Activated CD4-positive, CD25-positive, alpha-beta regulatory T cell treated with anti-CD3 and anti-CD28 coated beads, Interleukin-2, amount 50 U/mL, for 24 hours (primary cell): Measurements from ENCODE around the gene RANBP3.
A peak's percentile ranks its signal among the peaks of the same experiment; 100 is the strongest.
"Not testable (repeated sequence)": the region's sequence is repeated elsewhere in the genome, so short reads cannot be mapped to it uniquely, and the experiment has no call there.

Experiments used
- ATAC-seq, 2 donors: fragments of 150-1000 bp; cut with Tn5 transposase; one replicate each; pipeline ENCODE4 v1.10.0; 2021; ENCODE audit warnings: mild to moderate bottlenecking in 1 of 2, moderate library complexity in 1 of 2

Gene RANBP3

DNA sequence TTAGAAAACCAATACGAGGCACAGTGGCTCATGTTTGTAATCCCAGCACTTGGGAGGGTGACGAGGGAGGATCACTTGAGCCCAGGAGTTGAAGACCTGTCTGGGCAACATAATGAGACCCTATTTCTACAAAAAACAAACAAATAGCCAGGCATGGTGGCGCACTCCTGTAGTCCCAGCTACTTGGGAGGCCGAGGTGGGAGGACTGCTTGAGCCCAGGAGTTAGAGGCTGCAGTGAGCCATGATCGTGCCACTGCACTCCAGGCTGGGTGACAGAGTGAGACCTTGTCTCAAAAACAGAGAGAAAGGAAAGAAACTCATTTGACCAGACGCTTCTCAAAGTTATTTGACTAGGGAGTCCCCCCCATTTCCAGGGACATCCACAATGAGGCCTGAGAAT is 14.7 kb downstream of the RANBP3 start:
- ATAC-seq, result not testable (repeated sequence)

DNA sequence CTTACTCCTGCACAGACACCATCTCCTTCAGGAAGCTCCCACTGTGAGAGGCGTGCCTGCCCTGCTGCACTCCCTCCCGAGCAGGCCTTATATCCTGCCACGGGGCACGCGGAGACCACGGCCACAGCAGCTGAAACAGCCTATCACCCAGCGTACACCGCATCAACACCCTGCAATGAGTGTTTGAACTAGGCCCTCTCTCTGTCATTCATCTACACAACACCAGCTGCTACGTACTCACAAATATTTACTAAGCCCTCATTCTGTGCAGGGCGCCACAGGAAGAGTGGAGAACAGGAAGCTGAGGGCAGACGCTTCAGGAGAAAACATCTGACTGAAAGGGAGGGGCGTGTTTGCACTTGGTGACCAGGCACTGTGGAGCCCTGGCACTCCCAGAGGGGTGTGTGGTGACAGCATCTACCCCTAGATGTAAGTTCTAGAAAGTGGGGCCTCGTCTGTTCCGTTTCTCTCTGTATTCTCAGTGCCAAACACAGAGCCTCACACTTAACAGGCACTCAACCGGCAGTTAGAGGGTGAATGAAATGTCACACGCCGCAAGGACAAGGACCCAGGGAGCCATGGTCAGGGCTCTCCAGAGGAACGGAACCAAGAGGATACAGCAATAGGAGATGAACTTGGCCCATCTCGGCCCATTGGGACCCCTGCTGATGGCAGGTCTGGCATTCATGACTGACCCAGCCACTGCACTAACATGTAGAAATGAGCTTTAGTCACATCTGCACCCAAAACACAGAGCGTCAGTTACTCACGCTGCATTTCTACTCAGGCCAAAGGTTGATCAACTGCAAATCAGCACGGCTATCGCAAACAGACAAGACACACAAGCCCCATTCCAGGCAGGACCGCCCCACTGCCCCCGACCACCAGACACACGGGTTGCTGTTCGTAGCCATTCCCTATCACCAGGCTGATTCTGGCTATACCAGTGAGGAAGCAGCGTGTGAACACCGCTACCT is 15.7 kb downstream of the RANBP3 start:
- peak; percentile 88 to 90 for ATAC-seq

DNA sequence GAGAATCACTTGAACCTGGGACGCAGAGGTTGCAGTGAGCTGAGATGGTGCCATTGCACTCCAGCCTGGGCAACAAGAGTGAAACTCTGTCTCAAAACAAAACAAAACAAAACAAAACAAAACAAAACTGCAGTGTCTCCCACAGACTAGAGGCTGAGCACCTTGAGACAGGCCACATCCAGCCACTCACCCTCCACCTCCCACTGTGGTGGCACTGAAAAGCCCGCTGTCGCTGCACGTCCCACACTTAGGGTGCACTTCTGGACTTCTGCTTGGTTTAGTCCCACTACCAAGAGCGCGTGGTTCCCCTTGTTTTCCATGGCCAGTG is 16.3 kb downstream of the RANBP3 start:
- peak; percentile 8 to 10 for ATAC-seq

DNA sequence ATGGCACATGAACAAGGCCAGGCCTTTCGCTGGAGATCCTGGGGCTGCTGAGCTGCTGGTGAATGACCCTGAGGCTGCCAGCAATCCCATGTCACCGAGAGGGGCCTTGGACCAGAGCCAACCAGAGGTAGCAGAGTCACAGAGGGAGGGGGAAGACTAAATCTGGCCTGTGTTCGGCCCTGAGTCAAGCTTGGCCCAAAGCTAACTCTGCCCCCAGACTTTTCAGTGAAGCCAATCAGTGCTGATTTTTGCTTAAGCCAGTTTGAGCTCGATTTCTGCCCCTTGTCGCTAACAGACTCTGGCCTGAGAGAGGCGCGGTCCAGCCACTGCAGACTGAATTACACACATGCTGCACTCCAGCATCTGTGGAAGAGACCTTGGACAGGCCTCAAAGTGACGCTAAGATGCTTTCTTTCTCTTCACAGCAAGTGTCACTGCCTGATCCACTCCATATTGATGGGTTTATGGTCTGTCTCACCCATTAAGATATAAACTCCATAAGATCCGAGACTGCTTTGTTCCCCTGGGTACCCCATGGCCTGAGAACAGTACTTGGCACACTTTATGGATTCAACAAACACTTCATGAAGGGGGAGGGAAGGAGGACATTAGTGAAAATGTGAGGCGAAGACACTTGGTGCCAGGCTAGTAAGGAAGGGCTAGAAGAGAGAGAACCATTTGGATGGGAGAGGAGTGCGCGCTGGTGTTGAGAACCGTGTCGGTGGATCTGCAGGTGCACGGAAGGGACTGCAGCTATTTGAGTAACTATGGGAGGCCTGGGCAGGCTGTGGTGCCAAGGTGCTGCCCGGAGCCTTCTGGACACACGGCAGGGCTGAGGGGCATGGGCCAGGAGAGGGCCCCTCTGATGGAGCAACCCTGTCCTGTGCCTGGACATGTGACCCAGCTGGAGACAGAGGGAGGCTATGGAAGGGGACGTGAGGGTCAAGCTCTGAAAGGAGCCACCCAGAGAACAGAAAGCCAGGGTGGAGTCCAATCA is 17.6 kb downstream of the RANBP3 start:
- ATAC-seq, result no peak

DNA sequence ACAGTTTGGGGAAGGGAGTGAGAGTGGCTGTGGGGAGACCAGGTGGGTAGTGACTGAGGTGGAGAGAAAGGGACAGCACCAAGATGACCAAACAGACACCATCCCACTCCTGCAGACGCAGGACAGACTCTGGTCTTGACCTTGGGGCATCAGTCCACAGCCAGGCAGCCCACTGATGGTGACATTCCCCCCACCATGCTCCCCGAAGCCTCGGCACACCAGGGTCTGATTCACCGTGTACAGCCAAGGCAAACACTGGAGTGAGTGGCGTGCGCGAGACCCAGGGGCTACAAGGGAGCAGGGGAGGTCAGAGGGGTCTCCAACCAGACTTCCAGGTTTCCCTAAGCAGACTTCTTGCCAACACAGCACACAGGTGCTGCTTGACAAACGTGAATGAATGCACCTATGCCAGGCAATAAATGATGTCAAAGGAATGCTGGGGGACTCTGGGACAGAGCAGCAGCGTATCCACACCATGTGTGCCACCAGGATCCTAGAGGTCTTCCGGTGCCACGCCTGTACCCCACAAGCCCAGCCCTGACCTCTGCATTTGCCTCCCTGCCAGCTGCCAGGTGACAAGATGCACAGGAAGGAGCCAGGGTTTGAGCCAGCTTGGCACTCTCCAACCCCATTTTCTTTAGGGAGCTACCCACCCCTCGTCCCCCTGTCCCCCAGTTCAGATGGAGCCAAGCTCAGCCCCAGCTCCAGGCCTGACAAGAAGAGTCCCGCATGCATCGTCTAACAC is 18.5 kb downstream of the RANBP3 start:
- no peak for ATAC-seq

DNA sequence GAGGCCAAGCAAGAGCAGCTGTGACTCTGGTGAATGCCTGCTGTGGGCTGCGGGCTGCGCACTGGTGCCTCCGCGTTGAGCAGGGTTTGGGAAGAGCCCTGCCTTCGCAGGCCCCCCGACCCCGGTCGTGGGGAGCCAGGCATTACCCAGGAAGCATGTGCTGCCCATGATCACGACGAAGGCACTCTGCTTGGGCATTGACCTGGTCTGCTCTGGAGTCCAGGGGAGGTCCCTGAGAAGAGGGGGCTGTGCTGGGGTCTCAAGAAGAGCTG is 19.2 kb downstream of the RANBP3 start:
- ATAC-seq, result no peak

DNA sequence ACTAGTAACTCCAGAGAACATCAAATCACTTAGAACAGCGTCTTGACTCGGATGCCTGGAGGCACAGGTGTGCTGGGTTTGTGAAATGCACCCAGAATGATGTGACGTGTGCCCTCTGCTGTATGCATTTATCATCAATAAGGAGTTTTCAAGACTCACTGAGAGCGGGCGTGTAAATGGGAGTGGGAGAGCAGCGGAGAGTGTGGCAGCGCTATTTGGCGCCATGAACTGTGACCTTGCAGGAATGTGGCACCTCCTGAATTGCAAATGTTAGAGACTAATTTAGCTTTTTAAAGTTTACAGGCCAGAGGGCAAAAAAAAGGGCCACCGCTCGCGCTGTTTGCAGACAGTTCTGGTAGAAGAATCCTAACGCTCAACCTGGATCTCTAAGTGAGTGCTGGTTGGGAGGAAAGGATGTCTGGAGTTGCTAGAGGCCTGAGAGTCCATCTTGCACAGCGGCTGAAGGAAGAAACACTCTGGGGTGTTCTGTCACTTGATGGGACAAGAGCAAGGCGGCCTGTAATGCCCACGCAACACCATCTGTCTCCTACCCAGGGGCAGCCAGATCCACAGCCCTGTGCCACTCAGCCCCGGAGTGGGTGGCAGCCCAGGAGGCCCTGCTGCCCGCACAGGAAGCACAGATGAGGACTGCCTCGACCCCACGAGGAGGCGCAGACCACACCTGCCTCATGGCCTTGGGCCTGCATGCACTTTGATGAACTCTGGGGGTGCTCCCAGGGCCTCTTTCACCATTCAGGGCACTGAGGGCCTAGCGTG is 19.7 kb downstream of the RANBP3 start:
- ATAC-seq, result no peak

DNA sequence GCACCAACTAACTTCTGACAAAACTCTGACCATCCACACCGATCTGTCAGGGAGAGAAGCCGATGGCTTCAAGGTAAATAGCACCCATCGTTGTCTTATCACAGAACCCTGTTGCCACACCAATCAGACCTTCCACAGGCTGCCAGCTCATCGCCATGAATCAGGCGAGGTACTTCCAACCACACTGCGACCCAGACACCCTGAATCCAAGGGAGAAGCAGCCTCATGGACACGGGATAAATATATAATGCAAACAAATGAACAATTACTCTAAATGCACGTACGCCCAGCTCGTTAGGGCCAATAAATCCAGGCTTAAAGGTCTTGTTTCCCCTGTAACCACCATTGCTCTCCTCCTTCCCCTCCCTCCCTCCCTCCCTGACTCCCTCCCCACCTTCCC is 20.8 kb downstream of the RANBP3 start:
- no peak for ATAC-seq

DNA sequence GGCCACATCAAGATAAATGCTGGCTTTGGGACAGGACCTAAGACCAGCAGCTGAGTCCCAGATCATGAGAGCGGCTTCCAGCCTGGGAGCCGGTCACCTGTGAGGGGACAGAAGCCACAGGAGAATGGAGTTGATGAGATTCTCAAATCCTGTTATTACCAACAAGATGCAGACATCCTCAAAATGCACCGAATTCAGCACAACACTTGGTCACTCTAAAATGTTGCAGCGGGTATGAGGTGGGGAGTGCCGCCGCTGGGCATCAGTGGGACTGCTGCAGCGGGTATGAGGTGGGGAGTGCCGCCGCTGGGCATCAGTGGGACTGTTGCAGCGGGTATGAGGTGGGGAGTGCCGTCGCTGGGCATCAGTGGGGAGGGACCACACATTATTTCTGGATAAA is 21.2 kb downstream of the RANBP3 start:
- ATAC-seq, result no peak

DNA sequence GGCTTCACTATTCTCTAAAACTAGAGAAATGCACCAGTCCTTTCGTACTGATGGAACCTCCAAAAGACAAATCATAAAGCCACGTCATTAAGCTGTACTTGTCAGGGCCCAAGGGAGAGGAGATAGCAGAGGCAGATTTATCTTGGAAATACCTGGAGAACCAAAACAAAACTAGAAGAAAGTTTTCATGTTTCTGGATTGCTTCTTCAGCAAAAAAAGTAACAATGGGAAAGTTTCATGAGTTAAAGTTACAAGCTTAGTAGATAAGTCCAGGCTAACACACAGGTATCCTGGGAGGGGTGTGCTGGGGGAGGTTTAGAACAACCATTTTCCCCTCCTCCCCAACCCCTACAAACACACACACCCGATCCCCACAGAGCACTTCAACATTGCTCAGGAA is 21.6 kb downstream of the RANBP3 start:
- no peak for ATAC-seq

DNA sequence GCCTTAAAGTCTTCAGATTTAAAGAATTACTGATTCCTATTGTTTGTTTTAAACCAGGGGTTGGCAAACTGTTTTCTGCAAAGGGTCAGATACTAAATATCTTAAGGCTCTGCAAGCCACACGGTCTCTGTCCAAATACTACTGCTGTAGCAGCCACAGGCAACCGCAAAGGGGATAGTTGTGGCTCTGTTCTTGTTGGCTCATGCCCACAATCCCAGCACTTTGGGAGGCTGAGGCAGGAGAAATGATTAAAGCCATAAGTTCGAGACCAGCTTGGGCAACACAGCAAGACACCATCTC is 22.4 kb downstream of the RANBP3 start:
- ATAC-seq, result no peak

DNA sequence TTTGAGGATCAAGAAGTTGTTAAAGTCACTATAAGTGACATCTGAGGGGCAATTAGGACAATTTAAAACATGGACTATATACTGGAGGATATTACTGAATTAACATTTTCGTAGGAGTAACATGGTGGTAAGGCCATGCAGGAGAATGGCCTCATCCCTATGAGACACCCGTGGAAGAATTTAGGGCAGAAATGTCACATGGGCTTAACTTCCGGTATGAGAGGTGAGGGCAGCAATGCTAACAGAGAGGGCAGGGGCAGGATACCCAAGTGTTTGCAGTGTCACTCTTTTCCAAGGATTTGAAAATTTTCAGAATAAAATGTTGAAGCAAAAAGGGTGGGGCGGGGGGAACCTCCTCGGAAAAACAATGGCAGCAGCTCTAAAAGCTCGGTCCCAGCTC is 23.6 kb downstream of the RANBP3 start:
- no peak for ATAC-seq

DNA sequence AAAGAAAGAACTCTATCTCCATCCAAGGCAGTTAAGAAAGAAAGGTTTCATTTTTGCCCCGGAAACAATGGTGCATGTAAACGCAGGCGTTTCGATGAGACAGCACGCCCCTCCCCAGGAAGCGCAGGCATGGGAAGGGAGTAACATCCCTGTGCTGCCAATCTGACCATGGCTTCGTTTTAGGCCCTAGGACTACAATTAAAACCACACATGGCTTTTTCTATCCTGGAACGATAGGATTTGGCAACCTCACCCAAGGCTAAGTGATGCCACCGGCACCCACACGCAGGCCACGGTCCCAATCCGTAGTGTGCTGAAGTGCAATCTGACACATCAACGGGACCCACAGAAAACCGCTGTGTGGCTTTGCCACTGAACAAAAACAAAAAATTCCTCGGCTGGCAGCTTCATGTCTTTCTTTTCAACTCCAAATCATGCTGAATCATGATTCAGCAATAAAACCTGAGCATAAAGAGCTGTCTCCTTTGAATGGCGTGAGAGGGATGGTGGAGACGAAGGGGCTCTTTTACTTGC is 24.2 kb downstream of the RANBP3 start:
- ATAC-seq, result peak; percentile 15 to 40

DNA sequence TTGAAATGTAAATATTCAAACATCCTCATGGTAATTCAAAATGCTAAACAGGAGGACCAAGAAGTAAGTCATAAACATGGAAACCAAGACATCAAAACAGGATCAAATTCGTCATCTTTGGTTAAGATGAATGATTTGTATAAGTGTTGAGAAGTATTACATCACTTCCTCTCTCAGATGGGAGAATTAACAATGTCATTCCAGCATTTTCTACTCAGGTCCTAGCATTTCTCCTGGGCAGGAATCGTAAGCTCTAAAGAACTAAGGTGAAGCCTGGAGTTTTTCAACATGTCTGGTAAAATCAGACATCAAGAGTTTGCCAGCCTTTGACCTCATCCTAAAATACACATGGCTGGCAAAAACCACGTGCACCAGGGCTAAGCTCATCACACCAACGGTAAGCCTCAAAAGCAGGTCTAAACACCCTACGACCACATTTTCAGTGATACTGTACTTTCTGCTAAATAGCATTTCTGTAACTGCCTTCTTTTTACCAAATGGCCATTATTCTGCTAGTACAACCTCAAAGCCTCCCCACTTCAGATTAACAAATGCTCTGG is 24.8 kb downstream of the RANBP3 start:
- no peak for ATAC-seq

DNA sequence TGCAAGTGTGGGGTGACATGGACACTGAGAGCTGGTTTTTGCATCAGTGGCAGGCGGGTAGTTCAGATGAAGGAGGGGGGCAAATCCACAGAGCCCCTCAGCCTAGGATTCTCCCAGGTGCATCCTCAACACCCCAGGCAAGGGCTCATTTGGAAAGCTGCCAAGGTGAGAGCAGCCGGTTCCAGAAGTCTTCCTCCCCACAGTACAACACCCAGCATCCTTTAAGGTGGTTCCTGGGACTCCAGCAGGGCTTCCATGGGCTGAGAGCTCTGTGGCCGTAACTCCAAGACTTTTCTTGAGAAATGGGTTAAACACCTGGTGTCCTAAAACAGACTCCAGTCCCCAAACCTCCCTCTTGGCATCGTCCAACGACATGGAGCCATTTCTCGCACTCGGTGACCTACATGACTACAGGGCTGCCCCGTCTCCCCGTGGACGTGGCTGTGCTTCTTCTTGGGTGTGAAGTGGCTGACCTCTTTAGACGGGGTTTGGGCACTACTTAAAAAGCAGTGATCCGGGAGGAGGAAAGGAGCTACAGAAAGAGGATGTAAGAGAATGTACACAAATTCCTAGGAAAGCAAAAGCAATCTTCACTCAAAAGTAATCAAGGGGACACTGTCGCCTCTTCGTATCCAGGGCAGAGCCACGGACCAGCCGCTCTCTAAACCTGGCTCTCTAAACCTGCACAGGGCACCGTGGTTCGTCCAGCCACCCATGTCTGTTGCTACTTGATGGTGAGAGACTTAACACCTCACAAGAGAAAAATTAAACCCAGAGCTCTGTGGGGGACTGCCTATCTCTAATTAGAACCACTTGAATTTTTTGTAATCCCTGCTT is 25.5 kb downstream of the RANBP3 start:
- no peak for ATAC-seq

DNA sequence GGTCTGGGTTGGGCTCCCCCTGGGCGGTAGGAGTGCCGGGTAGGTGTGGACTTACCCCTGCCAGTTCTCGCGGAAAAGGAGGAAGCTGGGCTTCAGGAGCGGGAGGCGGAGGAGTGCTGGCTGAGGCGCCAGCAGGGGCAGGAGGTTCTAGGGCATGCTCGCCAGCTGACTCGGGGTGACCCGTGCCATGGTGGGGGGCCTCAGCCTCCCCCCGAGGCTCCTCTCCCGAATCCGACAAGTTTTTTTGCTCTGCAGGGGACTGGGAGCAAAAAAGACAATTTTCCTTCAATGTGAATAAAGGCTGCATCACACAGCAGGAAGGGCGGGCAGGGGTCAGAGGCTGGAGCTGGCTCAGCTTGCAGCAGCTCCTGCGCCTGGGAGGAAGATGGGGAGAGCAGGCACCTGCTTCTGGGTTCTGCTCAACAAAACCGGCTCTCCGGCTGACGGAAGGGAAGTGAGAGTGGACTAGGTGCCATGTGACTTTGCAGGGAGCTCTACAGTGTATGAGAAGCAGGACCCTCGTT is 26.5 kb downstream of the RANBP3 start:
- ATAC-seq, result no peak

DNA sequence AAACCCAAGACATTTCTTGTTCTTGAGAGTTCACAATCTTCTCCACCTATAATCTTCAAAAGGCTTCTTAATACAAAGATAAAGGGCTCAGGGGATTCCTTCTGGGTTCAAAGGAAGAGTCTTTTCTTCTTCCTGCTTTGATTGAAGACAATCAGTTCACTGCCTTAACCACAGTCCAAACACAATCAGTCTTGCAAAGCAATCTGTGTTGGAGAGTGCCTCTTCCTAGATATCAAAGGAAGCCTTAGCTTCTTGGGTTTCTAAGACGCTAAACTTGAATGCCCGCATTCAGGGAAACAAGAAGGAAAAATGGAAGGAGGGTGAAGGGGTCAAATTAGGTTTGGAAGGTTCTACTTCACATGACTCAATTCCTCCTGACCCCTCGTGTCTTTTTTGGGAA is 27.2 kb downstream of the RANBP3 start:
- no peak for ATAC-seq

DNA sequence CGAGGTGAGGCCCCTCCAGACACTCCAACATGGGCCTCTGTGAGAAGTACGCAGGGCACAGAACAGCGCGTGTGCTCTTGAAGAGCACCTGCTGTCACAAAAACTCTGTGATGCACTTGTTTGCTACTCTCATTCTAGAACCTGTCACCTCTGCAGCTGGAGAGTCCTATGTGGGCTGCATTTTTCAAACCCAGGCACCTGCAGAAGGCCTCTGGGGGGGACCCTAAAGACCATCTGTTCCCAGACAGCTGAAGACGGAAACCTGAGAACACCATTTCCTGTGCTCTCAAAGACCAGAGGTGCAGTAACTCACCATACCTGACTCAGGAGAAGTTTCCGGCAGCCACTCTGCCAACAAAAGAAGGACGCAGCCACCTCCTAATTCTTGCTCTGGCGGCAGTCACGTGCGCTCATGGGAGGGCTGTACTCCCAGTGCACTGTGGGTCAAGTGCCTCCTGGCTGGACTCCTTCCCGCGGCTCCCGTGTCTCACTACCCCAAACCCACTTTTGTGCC is 28.1 kb downstream of the RANBP3 start:
- ATAC-seq, result peak; percentile 58 to 76

DNA sequence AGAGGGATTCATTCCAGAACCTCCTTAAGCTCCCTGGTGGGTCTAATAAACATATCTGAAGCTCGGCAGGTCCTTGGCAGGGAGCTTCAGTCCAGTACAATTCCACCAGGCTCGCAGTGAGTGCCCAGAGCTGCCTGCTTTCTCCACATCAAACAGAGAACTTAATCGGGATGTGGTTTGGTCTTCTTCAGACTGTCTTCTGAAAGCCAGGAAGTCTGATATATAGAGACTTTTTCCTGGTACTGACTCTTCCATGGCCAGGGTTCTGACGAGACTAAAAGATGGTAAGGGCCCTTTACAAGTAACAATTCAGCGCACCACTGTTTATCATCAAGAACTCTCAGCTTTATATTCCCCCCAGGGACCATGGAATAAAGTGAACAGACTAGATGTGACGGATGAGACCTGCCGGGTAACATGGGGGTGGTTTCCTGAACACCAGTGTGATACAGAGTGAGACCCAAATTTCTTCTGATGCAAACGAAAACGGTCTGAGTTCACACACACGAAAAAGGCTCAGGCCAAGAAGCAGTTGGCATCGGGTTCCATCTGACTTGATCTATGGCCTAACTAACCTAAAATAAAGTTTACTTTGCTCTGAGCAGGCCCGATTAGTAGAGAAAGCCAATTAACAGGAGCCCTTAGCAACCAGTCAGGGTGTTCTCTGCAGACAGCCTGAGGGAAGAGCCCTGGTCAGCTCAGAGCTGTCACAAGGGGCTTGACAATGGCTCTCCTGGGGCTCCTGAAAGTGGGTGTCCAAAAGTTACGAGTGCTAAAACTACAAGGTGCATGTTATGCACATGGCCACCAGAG is 29.0 kb downstream of the RANBP3 start:
- ATAC-seq, result peak in 1 of 2 donors; percentile 48

DNA sequence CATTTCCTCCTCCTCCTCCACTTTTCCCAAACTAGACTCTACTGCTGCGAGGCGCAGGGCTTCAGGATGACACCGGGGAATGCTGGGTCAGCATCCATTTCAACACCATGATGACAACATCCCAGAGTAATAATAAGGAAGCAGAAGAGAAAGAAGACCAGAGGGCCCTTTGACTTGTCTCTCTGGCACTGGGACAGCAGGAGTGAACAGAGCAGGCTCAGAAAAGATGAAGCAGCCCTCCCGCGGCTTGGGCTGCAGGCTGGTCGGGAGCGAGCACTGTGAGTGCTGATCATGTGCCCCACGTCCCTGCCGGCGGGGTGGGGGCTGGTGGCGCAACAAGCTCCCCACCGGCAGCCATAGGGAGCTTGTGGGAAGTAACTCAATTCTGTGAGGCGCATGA is 30.5 kb downstream of the RANBP3 start:
- ATAC-seq, result no peak
